GM18951 (cell line): ENCODE results near the gene RTBDN.
"Not testable (repeated sequence)": the region's sequence is repeated elsewhere in the genome, so short reads cannot be mapped to it uniquely, and the experiment has no call there.

Experiments
- POLR2A ChIP-seq: IDR thresholded peaks from 4 replicates; pipeline ENCODE4 v1.6.1; 2011; ENCODE audit warnings: mild to moderate bottlenecking; ENCODE audit not compliant: insufficient read length, insufficient read depth; ENCODE audit errors: extremely low read depth
- in situ Hi-C: fragments of 300-500 bp; cut with MboI; formaldehyde crosslinking; loops from one replicate; pipeline ENCODE4 v1.12.0; 2022; ENCODE audit warnings: low sequenced_read_pairs, mixed read lengths, inconsistent platforms; ENCODE audit not compliant: unreplicated experiment

Gene RTBDN

GRCh38 chr19:12821761-12822160, 12.6 kb downstream of the RTBDN start:
- no peak for TF ChIP-seq POLR2A
- in situ Hi-C loops: no loop called here

GRCh38 chr19:12817810-12818209, 16.6 kb downstream of the RTBDN start:
- in situ Hi-C loops: not testable (repeated sequence)

DNA sequence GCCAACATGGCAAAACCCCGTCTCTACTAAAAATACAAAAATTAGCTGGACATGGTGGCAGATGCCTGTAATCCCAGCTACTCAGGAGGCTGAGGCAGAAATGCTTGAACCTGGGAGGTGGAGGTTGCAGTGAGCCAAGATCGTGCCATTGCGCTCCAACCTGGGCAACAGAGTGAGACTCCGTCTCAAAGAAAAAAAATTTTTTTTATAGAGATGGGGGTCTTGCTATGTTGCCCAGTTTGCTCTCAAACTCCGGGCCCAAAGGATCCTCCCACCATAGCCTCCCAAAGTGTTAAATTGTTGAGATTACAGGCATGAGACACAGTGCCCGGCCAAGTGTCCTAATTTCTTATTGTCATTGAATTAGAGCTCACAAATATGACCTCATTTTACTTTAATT, 17.2 kb downstream of the RTBDN start:
- in situ Hi-C loops: not testable (repeated sequence)

DNA sequence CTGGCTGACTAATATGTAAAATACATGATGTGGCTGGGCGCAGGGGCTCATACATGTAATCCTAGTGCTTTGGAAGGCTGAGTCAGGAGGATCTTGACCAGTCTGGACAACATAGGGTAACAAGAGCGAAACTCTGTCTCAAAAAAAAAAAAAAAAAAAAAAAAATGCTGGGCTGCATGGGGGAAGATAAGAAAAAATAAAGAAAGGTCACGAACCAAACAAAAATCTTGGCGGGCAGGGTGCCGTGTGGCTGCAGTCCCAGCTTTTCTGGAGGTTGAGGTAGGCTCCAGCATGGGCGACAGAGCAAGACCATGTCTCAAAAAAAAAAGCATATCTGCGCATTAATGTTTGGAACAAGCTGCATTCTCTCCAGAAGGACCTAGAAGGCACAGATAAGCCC, 19.3 kb downstream of the RTBDN start:
- in situ Hi-C loops: no loop called here
- TF ChIP-seq POLR2A: no peak

DNA sequence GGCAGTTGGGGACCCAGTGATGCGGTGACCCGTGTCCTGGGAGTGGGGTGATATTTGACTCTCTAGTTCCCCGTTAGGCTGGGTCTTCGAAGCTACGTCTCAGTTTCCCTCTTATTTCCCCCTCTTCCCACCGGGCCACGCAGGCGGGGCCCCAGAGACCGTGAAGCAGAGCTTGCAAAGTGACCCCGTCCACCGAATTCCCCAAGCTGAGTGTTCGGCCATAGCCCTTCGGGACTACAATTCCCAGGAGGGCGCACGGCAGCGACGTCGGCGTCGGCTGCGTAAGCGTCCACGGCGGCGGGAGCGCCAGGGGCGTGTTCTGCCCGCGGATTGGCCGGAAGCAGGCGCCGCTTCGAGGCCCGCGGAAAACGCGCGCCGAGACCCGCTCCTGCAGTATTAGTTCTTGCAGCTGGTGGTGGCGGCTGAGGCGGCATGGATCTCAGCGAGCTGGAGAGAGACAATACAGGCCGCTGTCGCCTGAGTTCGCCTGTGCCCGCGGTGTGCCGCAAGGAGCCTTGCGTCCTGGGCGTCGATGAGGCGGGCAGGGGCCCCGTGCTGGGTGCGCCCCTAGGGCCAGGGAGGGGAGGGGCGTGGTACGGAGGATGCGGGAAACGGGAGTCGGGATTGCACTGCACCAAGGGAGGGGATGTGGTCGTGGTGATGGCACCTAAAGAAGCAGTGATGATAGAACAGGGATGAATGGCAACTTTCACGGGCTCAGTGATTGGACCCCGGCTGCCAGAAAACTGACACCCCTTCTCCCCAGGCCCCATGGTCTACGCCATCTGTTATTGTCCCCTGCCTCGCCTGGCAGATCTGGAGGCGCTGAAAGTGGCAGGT, 27.9 kb downstream of the RTBDN start, which contains the start of gene RNASEH2A:
Gene RNASEH2A, plus strand, starts transcription at position 343 of the 840 bp plus-strand sequence. Its CDS starts 90 bp downstream, at position 433.
- peak; percentile 88 for TF ChIP-seq POLR2A
- in situ Hi-C loops: no loop called here

DNA sequence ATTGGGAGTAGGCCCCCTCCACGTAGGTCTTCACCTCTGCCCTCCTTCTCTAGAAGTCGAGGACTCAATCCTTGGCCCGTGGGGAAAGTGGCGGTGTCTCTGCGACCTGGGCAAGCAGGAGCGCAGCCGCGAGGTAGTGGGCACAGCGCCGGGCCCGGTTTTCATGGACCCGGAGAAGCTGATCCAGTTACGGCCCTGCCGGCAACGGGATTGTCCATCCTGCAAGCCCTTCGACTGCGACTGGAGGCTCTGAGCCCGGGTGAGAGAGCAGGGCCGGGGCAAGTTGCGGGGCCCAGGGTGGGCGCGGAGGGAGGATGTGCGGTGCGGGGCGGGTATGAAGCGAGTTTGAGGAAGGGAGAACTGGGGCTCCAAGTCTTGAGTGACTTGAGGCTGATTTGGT, 30.3 kb downstream of the RTBDN start:
- no peak for TF ChIP-seq POLR2A
- in situ Hi-C loops: no loop called here

- no peak for TF ChIP-seq POLR2A
- in situ Hi-C loops: no loop called here
Observed at GRCh38 chr19:12802267-12803106, 31.9 kb downstream of the RTBDN start.

DNA sequence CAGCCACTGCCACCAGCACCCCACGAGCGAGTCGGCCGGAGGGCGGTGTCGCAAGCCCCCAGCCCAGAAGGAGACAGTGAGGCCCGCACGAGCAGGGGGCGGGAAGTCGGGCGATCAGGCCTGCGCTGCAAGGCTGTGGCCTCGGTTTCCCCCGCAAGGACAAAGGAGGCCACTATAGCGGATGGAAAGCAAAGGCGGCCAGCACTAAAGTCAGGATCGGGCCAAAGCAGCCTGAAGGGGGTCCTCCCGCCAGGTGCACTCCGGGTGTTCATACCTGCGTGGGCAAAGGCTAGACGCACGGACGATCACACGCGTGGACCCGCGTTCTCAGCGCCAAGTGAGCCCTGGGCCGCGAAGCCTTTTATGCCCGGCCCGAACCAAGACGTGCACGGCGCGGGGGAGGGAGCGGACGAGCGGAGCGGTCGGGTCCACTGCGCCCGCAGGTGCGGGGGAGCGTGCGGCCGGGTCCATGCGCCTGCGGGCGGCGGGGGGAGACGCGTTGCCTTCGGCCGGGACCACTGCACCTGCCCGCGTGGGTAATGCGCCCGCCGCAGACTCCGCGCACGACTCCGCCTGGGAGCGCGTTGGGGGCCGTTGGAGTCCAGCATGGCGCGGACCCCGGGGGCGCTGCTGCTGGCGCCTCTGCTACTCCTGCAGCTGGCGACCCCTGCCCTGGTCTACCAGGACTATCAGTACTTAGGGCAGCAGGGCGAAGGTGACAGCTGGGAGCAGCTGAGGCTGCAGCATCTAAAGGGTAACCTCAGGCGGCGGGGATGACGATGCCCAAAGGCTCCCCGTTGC, 32.7 kb downstream of the RTBDN start, which contains the start of the genes PRDX2 and THSD8:
Gene PRDX2, minus strand, starts transcription at position 335 of the 801 bp plus-strand sequence. CDS start 539 bp downstream, outside the sequence.
Gene THSD8, plus strand, starts transcription at position 604 of the 801 bp plus-strand sequence. Its CDS starts 3 bp downstream, at position 607.
- in situ Hi-C loops: no loop called here

DNA sequence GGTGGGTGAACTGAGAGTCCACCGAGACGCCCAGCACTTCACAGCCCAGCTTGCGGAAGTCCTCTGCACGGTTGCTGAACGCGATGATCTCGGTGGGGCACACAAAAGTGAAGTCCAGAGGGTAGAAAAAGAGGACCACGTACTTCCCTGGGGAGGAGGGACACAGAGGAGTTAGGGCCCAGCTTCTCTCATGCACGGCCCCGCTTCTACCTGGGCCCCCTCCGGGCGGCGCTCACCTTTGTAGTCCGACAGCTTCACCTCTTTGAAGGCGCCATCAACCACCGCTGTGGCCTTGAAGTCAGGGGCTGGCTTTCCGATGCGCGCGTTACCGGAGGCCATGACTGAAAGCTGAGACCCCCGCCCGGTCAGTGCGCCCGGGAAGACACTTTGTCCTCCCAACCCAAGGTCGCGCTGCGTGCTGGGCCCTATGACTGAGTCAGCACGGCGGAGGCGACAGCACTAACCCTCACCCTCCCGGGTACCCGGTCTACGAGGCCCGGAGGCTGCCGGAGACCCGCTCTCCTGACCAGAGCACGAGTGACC, 33.4 kb downstream of the RTBDN start:
- TF ChIP-seq POLR2A: no peak

More for the DNA sequence above, 32.7 kb downstream of the RTBDN start, which contains the start of the genes PRDX2 and THSD8:
- TF ChIP-seq POLR2A: peak; percentile 96

DNA sequence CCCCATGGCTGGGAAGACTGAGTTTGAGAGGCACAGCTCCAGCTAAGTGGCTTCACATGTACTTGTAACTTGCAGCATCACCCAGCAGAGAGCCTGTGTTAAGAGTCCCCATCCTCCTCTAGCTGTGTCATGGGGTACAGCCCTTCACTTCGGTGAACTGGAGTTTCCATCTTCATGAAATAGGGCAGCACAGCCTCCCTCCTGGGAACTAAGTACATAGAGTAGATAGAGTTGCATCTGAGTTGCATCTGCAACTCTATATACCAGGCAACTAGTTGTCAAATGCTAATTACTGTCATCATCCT, 34.0 kb downstream of the RTBDN start:
- no peak for TF ChIP-seq POLR2A
- in situ Hi-C loops: no loop called here

More for the DNA sequence above, 33.4 kb downstream of the RTBDN start:
- in situ Hi-C loops: no loop called here

DNA sequence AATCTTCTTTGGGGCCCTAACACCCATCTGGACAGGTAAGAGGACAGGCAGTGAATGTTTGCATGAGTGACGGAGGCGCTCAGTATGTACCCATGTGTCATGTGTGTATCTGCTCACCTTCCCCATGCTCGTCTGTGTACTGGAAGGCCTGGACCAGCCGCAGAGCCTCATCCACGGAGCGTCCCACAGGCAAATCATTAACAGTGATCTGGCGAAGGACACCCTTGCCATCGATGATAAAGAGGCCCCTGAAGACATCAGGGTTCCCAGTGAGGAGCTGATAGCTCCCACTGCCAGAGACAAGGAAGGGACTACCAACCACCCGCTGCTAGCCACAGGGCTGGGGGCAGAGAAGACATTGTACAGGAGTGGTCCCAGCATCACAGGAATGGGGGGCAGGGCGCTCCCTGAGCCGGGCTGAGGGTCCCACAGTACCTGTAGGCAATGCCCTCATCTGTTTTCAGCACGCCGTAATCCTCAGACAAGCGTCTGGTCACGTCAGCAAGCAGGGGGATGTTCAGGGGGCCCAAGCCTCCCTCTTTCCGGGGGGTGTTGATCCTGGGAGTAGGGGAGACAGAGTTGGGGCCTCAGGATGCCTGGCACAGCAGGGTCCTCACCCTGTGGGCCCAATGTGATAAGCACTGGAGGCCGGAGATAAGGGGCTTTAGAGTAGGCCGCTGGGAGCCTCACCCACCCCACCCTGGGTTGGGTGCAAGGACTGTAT, 34.5 kb downstream of the RTBDN start:
- in situ Hi-C loops: no loop called here
- TF ChIP-seq POLR2A: no peak

DNA sequence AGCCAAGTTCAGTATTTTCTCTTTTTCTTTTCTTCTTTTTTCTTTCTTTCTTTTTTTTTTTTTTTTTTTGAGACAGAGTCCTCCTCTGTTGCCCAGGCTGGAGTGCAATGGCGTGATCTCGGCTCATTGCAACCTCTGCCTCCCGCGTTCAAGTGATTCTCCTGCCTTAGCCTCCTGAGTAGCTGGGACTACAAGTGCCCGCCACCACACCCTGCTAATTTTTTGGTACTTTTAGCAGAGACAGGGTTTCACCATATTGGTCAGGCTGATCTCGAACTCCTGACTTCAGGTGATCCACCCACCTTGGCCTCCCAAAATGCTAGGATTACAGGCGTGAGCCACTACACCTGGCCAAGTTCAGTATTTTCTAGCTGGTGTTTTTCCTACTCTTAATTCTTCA, 36.8 kb downstream of the RTBDN start:
- in situ Hi-C loops: not testable (repeated sequence)
